ENCODE results near the gene PRKAG2. TPM values are rescaled to one million over a fixed set of nuclear protein-coding genes. Genes with fewer than 3 reads are reported as not detected.

Gene PRKAG2
- total and polyA plus RNA-seq, 8 donors, result 12.9 to 34.6 (median 18.0) TPM

DNA sequence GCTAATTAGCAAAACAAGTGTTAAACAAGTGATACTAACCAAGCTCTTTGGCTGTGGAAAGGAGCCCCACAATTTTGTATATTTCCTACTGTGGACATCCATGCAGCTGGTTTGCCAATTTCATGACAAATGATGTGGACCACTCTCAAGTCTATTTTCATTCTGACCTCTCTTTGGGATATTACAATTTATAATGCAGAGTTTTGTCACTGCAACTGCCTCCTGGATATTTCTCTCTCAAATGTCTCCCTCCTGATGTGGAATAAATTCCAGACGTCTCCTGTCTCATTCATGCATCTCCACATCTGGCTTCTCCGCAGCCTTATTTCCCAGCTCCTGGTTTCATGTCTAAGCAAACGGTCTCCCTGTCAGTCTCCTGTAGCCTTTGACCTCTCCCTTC lies 276.6 kb downstream of the PRKAG2 start:
- Histone ChIP-seq H3K9me3 (no peaks in the 10 kb centered on the region), H3K27me3 (no peaks in the 10 kb centered on the region), H3K4me3 (no peak overlapping the region), H3K36me3 (peaks cover 0 to 10% of the 10 kb centered on the region in 2 donors), H3K4me1 (peaks cover 0 to 2% of the 10 kb centered on the region in 2 donors), H3K27ac (peak overlapping the region in 1 of 2 donors; percentile 13)
- TF ChIP-seq, protein P1, sequence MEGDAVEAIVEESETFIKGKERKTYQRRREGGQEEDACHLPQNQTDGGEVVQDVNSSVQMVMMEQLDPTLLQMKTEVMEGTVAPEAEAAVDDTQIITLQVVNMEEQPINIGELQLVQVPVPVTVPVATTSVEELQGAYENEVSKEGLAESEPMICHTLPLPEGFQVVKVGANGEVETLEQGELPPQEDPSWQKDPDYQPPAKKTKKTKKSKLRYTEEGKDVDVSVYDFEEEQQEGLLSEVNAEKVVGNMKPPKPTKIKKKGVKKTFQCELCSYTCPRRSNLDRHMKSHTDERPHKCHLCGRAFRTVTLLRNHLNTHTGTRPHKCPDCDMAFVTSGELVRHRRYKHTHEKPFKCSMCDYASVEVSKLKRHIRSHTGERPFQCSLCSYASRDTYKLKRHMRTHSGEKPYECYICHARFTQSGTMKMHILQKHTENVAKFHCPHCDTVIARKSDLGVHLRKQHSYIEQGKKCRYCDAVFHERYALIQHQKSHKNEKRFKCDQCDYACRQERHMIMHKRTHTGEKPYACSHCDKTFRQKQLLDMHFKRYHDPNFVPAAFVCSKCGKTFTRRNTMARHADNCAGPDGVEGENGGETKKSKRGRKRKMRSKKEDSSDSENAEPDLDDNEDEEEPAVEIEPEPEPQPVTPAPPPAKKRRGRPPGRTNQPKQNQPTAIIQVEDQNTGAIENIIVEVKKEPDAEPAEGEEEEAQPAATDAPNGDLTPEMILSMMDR (IDR thresholded peaks at IDR 0.05), result no peak
- DNase-seq, result no peak
- no peak for ATAC-seq
- intact Hi-C loops (cut with DNase I), result no loop called here

DNA sequence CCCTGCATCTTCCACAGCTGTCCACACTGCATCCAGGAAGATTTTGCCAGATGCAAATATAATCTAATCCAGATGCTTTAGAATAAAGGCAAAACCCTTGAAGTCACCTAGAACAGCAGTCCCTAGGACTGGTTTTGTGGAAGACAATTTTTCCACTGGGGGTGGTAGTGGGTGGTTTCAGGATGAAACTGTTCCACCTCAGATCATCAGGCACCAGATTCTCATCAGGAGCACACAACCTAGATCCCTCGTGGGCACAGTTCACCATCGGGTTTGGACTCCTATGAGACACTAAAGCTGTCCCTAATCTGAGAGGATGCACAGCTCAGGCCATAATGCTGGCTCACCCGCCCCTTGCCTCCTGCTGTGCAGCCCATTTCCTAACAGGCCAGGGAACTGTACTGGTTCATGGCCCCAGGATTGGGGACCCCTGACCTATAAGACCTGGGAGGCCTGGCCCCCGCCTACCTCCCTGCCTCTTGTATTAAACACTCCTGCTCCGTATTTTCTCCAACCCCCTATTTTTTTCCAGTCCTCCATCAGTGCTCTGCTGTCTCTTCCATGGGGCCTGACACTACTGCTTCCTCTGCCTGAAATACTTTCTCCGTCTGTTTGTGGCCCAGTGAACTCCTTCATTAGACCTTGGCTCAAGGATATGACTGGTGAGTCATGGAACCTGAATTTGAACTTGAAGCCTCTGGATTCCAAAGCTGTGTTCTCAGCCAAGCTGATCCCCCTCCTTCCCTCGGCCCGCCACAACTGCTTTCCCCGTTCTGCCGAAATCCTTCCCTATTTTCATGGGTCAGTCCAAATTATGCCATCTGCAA lies 277.3 kb downstream of the PRKAG2 start:
- H3K4me3 ChIP-seq, result no peak overlapping the region
- peaks cover 0 to 16% of the 10 kb centered on the region in 2 donors for H3K36me3 ChIP-seq
- TF ChIP-seq, protein P1 (IDR thresholded peaks at IDR 0.05), result no peak
- intact Hi-C loops (cut with DNase I), result no loop called here
- ATAC-seq (peak; percentile 84), DNase-seq (no peak)
- peaks cover 0 to 2% of the 10 kb centered on the region in 2 donors for H3K4me1 ChIP-seq
- no peaks in the 10 kb centered on the region for H3K27me3 ChIP-seq
- peak overlapping the region in 1 of 2 donors; percentile 54 for H3K27ac ChIP-seq
- H3K9me3 ChIP-seq, result no peaks in the 10 kb centered on the region

DNA sequence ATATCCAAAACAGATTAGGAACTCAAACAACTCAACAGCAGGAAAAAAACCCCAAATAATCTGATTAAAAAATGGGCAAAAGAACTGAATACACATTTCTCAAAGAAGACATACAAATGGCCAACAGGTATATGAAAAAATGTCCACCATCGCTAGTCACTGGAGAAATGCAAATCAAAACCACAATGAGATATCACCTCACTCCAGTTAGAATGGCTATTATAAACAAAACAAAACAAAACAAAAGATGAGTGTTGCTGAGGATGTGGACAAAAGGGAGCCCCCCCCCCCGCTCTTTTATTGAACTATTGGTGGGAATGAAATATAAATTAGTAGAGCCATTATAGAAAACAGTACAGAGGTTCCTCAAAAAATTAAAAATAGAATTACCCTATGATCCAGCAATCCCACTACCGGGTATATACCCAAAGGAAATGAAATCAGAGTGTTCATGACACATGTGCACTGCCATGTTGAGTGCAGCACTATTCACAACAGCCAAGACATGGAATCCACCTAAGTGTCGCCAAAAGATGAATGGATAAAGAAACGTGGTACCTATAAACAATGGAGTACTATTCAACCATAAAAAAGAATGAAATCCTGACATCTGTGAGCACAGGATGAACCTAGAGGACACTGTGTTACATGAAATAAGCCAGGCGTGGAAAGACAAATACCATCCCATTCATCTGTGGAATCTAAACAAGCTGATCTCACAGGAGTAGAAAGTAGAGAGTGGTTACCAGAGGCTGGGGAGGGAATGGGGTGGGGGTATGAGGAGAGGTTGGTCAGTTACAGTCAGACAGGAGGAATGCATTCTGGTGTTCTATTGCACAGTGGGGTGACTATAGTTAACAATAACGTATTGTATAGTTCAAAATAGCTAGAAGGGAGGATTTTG lies 279.1 kb downstream of the PRKAG2 start:
- TF ChIP-seq, protein P1 (IDR thresholded peaks at IDR 0.05), result no peak
- Histone ChIP-seq H3K4me3 (no peak overlapping the region), H3K27me3 (no peaks in the 10 kb centered on the region), H3K36me3 (peaks cover 0 to 14% of the 10 kb centered on the region in 2 donors), H3K27ac (no peak overlapping the region), H3K4me1 (peaks cover 0 to 2% of the 10 kb centered on the region in 2 donors), H3K9me3 (no peaks in the 10 kb centered on the region)
- intact Hi-C loops (cut with DNase I), result no loop called here
- DNase-seq (no peak), ATAC-seq (no peak)

DNA sequence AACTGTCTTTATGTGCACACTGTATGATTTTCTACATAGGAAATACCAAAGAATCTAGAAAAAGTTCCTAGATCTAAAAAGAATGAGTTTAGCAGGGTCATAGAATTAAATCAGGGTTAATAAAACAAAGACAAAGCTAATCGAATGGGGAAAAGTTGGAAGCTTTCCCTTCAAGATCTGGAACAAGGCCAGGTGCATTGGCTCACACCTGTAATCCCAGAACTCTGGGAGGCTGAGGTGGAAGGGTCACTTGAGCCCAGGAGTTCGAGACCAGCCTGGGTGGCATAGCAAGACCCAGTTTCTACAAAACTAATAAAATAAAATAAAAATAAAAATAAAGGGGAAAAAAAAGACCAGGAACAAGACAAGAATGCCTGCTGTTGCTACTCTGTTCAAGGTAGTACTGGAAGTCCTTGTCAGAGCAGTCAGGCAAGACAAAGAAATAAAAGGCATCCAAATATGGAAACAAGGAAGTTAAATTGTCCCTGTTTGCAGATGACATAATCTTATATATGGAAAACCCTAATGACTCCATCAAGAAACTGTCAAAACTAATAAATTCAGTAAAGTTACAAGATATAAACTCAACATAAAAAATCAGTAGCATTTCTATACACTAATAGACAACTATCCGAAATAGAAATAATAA lies 281.1 kb downstream of the PRKAG2 start:
- Histone ChIP-seq H3K4me3 (no peak overlapping the region), H3K27ac (no peak overlapping the region), H3K4me1 (peaks cover 0 to 2% of the 10 kb centered on the region in 2 donors), H3K36me3 (peaks cover 0 to 14% of the 10 kb centered on the region in 2 donors), H3K27me3 (no peaks in the 10 kb centered on the region), H3K9me3 (no peaks in the 10 kb centered on the region)
- intact Hi-C loops (cut with DNase I), result no loop called here
- ATAC-seq, result no peak
- no peak for DNase-seq
- TF ChIP-seq, protein P1 (IDR thresholded peaks at IDR 0.05), result no peak

Data from left lung (tissue), 10 donors.